ENCODE measurements around the gene MRPL50.

- TF ChIP-seq CTCF (IDR thresholded peaks at IDR 0.05; ENCODE audit: insufficient read depth, low read length, poor library complexity, severe bottlenecking), result no peak
- TF ChIP-seq EZH2phosphoT487 (conservative IDR thresholded peaks at IDR 0.05; ENCODE audit: low read length), result no peak
Observed at GRCh38 chr9:101435601-101436079, 37.2 kb upstream of the MRPL50 start, which contains the start of gene ALDOB.

Measured in SU-DHL-6 (cell line).